IgD-negative memory B cell (primary cell): ENCODE data around the gene ATP6V1G2. TPM values are rescaled to one million over a fixed set of nuclear protein-coding genes. Genes with fewer than 3 reads are reported as not detected.
"Not testable (repeated sequence)": the region's sequence is repeated elsewhere in the genome, so short reads cannot be mapped to it uniquely, and the experiment has no call there.

ENCODE experiments used
- H3K27ac Mint-ChIP-seq, 3 donors: one replicate each; pipeline ENCODE4 v1.8.0; 2020 to 2022; ENCODE audit warnings: mild to moderate bottlenecking in 3 of 3, mixed read lengths in 3 of 3, moderate library complexity in 1 of 3
- H3K27me3 Mint-ChIP-seq: one replicate; pipeline ENCODE4 v1.8.0; 2021; ENCODE audit warnings: mixed read lengths
- H3K36me3 Mint-ChIP-seq: one replicate; pipeline ENCODE4 v1.8.0; 2020; ENCODE audit warnings: mild to moderate bottlenecking, mixed read lengths
- H3K4me1 Mint-ChIP-seq, 3 donors: one replicate each; pipeline ENCODE4 v1.8.0; 2020 to 2022; ENCODE audit warnings: mixed read lengths in 3 of 3, mild to moderate bottlenecking in 1 of 3
- H3K4me3 Mint-ChIP-seq, 4 donors: one replicate each; pipeline ENCODE4 v1.8.0; 2020 to 2022; ENCODE audit warnings: mild to moderate bottlenecking in 4 of 4, mixed read lengths in 4 of 4, moderate library complexity in 3 of 4
- H3K9me3 Mint-ChIP-seq, 3 donors: one replicate each; pipeline ENCODE4 v1.8.0; 2020 to 2021; ENCODE audit warnings: mixed read lengths in 3 of 3, mild to moderate bottlenecking in 1 of 3
- polyA plus RNA-seq: library from polyadenylated mRNA; unstranded; fragments of 300-500 nt; fragmentation: Illumina TruSeq; gene quantifications from one replicate; pipeline ENCODE4 v1.2.3, GENCODE V29; 2021

ATP6V1G2 gene
- polyA plus RNA-seq, 1 donor from 2014 or later, result 0.53 TPM

DNA sequence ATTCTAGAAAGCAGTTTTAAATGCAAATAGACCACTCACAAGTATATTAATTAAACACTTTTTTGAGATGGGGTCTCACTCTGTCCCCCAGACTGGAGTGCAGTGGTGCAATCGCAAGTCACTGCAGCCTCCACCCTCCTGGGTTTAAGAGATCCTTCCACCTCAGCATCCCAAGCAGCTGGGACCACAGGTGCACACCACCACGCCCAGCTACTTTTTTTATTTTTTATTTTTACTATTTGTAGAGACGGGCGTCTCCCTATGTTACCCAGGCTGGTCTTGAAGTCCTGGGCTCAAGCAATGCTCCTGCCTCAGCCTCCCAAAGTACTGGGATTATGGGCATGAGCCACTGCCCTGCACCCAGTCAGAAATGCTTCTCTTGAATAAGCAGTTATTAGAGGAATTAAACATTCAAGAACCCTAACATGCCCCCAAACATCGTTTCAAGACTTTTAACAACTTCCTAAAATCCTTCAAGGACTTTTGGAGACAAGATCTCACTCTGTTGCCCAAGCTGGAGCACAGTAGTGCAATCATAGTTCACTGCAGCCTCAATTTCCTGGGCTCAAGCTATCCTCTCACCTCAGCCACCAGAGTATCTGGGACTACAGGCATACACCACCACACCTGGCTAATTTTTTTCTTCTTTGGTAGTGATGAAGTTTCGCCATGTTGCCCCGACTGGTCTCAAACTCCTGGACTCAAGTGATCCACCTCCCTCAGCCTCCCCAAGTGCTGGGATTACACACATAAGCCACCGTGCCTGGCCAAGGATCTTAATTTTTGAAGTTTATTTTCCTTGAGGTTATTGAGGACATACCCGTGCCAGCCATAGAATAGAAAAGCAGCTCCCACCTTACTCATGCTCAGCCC is 14.4 kb downstream of the ATP6V1G2 start:
- H3K4me3 Mint-ChIP-seq, result peak overlapping the region in 1 of 4 donors; percentile 23
- H3K9me3 Mint-ChIP-seq, result no peaks in the 10 kb centered on the region
- no peaks in the 10 kb centered on the region for H3K36me3 Mint-ChIP-seq
- H3K27ac Mint-ChIP-seq, result peak overlapping the region in 2 of 3 donors; percentile 10 to 43
- H3K4me1 Mint-ChIP-seq, result peaks cover 0 to 9% (median 6%) of the 10 kb centered on the region in 3 donors
- H3K27me3 Mint-ChIP-seq, result no peaks in the 10 kb centered on the region

DNA sequence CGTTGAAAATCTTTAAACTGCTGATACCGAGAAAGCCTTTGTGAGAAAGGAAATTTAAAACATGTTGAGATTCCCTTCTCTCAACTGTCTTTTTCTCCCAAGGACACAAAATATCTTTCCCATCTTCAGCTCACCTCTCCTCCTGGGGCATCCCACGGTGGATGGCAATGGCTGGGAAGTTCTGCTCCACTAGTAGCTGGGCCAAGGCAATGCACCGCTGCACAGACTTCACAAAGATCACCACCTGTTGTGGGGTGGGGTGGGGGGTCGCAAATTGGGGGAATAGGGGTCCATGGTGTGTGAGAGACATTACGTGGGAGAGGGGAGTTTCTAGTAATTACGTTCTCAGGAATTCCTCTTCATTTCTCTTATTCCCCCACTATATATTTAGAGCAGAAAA is 15.2 kb downstream of the ATP6V1G2 start:
- Mint-ChIP-seq H3K27ac (no peak overlapping the region), H3K27me3 (no peaks in the 10 kb centered on the region), H3K9me3 (no peaks in the 10 kb centered on the region), H3K4me3 (no peak overlapping the region), H3K36me3 (no peaks in the 10 kb centered on the region), H3K4me1 (peaks cover 0 to 8% (median 5%) of the 10 kb centered on the region in 3 donors)

DNA sequence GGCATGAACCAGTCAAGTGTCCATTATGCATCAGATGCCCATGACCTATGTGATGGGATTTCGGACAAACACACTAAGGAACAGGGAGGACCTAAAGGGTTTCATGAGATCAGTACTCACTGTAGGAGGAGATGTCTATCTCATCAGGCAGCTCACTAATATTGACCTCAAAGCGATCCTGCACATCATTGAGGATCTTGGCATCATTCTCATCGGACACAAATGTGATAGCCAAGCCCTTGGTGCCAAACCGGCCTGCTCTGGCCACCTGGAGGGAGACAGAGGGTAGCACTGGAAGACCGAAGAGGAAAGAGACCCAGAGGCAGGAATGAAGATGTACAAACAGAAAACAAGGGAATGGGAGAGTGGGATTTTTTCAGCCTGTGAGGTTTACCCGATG is 15.7 kb downstream of the ATP6V1G2 start:
- H3K4me3 Mint-ChIP-seq, result no peak overlapping the region

DNA sequence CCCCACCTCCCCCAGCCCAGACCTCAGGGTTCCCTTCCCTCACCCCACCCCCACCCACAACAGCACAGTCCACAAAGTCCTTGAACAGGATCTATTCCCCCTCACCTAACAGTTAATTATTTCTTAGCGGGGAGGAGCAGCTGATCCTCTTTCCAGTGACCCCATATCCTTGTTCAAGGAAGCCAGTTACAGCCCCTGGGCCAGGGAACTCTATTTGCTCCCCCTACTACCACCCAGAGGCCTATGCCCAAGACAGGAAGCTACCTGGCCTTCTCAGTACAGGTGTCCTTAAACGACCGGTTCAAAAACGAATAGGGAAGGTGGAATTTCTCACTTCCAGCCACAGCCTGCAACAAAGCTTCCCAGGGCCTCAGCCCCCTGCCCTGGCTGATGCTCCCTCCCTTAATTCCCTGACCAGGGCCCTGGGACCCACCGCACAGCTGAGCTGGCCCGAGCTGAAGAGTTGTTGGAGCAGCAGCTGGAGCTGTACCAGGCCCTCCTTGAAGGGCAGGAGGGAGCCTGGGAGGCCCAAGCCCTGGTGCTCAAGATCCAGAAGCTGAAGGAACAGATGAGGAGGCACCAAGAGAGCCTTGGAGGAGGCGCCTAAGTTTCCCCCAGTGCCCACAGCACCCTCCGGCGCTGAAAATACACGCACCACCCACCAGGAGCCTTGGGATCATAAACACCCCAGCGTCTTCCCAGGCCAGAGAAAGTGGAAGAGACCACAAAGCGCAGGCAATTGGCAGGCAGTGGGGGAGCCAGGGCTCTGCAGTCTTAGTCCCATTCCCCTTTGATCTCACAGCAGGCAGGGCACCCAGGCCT is 16.9 kb downstream of the ATP6V1G2 start:
- Mint-ChIP-seq H3K27me3 (no peaks in the 10 kb centered on the region), H3K27ac (no peak overlapping the region), H3K36me3 (no peaks in the 10 kb centered on the region), H3K9me3 (no peaks in the 10 kb centered on the region), H3K4me3 (no peak overlapping the region), H3K4me1 (peaks cover 0 to 5% (median 4%) of the 10 kb centered on the region in 3 donors)

More for the DNA sequence above, 15.7 kb downstream of the ATP6V1G2 start:
- H3K36me3 Mint-ChIP-seq, result no peaks in the 10 kb centered on the region
- H3K27me3 Mint-ChIP-seq, result no peaks in the 10 kb centered on the region
- peak overlapping the region in 1 of 3 donors; percentile 57 for H3K27ac Mint-ChIP-seq
- no peaks in the 10 kb centered on the region for H3K9me3 Mint-ChIP-seq
- peaks cover 0 to 5% (median 4%) of the 10 kb centered on the region in 3 donors for H3K4me1 Mint-ChIP-seq

DNA sequence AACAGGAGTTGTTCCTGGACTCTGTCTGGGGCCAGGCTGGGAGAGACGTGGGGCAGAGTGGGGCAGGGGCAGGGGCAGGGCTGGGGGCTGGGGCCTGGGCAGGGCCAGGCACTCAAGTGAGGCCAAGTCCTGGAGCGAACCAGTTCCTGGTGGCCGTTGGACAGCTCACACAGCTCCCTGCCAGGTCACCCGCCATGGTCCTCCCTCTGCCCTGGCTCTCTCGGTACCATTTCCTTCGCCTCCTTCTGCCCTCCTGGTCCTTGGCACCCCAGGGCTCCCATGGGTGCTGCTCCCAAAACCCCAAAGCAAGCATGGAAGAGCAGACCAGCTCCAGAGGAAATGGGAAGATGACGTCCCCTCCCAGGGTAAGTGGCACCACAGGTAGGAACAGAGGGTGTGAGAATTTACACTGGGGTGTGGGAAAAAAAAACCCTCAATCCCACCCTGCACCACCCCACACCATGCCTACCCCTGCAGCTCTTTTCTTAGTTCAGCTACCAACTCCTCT is 17.5 kb downstream of the ATP6V1G2 start, which contains the start of gene MCCD1:
MCCD1 (plus strand) TSS at position 142 of the 508 bp plus-strand sequence; CDS start at position 195, 53 bp downstream.
- Mint-ChIP-seq H3K27ac (no peak within 1 kb of the TSS), H3K9me3 (no peaks in the 10 kb centered on the region), H3K4me1 (peaks cover 0 to 5% (median 4%) of the 10 kb centered on the region in 3 donors), H3K36me3 (no peaks in the 10 kb centered on the region), H3K27me3 (no peaks in the 10 kb centered on the region), H3K4me3 (no peak within 1 kb of the TSS)

DNA sequence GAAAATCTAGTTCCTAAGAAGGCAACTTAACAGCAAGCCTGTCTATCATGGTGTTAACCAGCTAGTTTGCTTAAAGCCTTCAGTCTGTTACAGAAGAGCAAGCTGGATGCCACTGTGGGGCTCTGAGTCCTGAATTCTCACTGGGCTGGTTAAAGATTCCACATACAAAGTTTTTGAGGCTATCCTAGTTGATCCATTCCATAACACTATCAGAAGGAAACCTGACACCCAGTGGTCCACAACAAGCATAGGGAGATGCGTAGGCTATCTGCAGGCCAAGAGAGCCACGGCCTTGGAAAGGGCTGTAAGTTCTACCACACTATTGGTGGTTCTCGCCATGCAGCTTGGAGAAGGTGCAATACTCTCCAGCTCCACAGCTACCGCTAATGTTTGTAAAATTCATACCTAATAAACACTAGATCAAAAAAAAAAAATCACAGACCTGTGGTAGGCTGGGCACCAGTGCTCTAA is 18.1 kb downstream of the ATP6V1G2 start:
- no peaks in the 10 kb centered on the region for H3K9me3 Mint-ChIP-seq
- H3K36me3 Mint-ChIP-seq, result no peaks in the 10 kb centered on the region
- no peak overlapping the region for H3K4me3 Mint-ChIP-seq
- no peaks in the 10 kb centered on the region for H3K27me3 Mint-ChIP-seq
- peaks cover 0 to 4% (median 4%) of the 10 kb centered on the region in 3 donors for H3K4me1 Mint-ChIP-seq
- H3K27ac Mint-ChIP-seq, result no peak overlapping the region

DNA sequence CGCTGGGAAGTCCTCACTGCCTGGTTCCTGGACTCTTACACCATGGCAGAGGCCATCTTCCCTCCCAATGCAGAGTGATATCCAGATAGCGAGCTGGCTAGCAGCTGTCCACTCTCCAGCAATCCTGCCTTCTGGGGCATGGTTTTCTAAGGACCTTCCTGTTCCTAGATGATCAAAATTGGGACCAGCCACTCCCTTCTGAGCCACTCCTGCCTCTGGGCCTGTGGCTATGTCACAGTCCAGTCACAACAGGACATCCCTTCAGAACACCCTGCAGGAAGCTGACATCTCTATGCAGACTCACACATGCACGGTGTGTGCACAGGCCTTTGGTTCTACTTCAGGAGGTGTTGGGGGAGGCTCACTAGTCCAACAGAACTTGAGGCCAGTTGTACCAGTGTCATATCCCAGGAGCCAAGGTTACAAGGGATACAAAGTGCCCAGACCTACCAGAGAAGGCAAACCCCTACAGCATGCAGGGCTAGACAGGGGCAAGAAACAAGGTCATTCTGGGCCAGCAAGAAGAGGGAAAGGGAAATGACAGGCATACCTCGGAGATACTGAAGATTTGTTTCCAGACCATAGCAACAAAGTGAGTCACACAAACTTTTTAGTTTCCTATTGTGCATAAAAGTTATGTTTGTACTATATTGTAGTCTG is 20.3 kb downstream of the ATP6V1G2 start:
- H3K27ac Mint-ChIP-seq, result no peak overlapping the region
- no peaks in the 10 kb centered on the region for H3K36me3 Mint-ChIP-seq
- H3K4me1 Mint-ChIP-seq, result peaks cover 0 to 4% (median 1%) of the 10 kb centered on the region in 3 donors
- no peaks in the 10 kb centered on the region for H3K9me3 Mint-ChIP-seq
- H3K27me3 Mint-ChIP-seq, result no peaks in the 10 kb centered on the region
- no peak overlapping the region for H3K4me3 Mint-ChIP-seq

DNA sequence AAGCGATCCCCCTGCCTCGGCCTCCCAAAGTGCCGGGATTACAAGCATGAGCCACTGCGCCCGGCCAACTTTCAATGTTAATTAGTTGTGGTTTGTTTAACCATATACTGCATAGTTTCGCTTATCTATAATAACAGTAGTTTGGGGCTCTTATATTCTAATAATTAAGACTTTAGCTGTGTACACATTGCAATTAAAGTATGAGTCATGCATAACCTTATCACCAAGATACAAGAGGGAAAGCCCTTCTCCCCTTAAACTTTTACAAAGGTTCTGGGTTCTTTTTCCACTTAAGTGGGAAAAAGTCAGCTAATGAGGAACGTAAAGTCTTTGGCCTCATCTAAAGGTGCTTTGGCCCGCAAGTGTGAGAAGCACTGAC is 20.9 kb downstream of the ATP6V1G2 start:
- no peaks in the 10 kb centered on the region for H3K27me3 Mint-ChIP-seq
- peak overlapping the region in 1 of 3 donors; percentile 16 for H3K27ac Mint-ChIP-seq
- H3K9me3 Mint-ChIP-seq, result no peaks in the 10 kb centered on the region
- peaks cover 0 to 4% (median 0%) of the 10 kb centered on the region in 3 donors for H3K4me1 Mint-ChIP-seq
- H3K4me3 Mint-ChIP-seq, result no peak overlapping the region
- H3K36me3 Mint-ChIP-seq, result no peaks in the 10 kb centered on the region

DNA sequence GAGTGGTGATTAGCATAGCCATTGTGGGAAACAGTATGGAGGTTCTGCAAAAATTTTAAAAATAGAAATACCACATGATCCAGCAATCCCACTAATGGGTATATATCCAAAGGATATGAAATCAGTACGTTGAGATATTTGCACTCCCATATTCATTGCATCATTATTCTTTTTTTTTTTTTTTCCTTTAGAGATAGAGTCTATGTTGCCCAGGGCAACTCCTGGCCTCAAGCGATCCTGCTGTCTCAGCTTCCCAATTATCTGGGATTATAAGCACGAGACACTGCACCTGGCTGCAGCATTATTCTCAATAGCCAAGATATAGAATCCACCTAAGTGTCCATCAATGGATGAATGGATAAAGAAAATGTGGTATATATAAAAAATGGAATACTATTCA is 24.6 kb downstream of the ATP6V1G2 start:
- Mint-ChIP-seq H3K27me3 (no peaks in the 10 kb centered on the region), H3K4me1 (no peaks in the 10 kb centered on the region), H3K9me3 (no peaks in the 10 kb centered on the region), H3K27ac (no peak overlapping the region), H3K4me3 (no peak overlapping the region), H3K36me3 (no peaks in the 10 kb centered on the region)

DNA sequence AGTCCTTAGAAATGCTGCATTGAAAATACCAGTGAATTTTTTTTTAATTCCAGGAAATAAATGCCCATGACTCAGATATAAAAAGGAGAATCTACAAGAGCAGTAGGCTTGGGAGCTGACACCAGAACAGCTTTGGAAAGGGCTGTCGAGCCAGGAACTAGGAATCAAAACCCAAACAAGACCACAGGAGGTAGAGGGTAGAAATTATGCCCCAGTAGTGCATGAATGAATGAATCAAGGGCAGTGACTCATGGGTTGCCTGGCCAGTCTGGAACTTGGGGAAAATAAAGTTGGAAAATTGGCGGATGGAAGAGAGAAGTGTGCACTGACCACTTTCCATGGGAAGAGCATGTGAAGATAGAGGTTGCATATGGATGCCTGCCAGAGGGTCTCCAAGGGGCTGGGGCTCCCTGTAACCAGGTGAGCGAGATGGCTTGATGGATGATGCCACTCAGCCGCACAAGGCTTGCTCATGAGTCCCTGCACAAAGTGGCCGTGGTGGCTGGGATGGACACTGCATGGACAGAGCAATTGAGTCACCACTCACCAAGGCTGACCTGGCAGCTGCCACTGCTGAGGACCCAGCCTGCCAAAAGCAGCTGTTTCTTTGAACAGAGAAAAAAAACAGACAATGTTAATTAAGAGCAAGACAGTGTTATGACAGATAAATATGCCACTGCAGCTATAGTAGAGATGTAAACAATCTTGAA is 32.8 kb downstream of the ATP6V1G2 start:
- H3K4me3 Mint-ChIP-seq, result no peak overlapping the region
- no peaks in the 10 kb centered on the region for H3K27me3 Mint-ChIP-seq
- no peak overlapping the region for H3K27ac Mint-ChIP-seq
- no peaks in the 10 kb centered on the region for H3K4me1 Mint-ChIP-seq
- peaks cover 4% of the 10 kb centered on the region for H3K36me3 Mint-ChIP-seq
- no peaks in the 10 kb centered on the region for H3K9me3 Mint-ChIP-seq

DNA sequence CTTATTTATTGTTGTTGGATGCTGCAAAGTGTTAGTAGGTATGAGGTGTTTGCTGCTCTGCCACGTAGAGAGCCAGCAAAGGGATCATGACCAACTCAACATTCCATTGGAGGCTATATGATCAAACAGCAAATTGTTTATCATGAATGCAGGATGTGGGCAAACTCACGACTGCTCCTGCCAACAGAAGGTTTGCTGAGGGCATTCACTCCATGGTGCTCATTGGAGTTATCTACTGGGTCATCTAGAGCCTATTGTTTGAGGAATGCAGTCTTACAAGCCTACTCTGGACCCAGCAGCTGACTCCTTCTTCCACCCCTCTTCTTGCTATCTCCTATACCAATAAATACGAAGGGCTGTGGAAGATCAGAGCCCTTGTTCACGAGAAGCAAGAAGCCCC is 36.4 kb downstream of the ATP6V1G2 start:
- peaks cover 0 to 2% (median under 1%) of the 10 kb centered on the region in 3 donors for H3K4me1 Mint-ChIP-seq
- no peaks in the 10 kb centered on the region for H3K9me3 Mint-ChIP-seq
- no peak overlapping the region for H3K4me3 Mint-ChIP-seq
- no peak overlapping the region for H3K27ac Mint-ChIP-seq
- no peaks in the 10 kb centered on the region for H3K27me3 Mint-ChIP-seq
- H3K36me3 Mint-ChIP-seq, result peaks cover 4% of the 10 kb centered on the region

DNA sequence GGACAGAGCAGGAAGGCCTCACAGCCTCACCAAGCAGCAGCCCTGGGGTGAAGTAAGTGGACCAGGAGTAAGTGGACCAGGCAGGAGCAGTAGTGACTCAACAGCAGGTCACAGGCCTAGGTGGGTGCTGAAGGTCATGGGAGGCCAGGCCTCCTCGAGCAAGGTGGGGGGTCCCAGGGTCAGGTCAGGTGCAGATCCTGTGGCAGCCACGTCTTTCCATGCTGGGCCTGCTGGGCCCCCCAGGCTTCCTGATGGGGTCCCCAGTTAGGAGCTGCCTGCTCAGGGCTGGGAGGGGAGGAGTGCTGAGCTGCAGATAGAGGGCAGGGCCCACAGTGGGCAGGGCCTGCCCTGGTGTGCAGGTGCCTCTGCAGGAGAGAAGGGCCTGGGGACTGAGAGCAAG is 37.4 kb downstream of the ATP6V1G2 start:
- H3K4me3 Mint-ChIP-seq, H3K36me3 Mint-ChIP-seq, H3K27ac Mint-ChIP-seq, H3K9me3 Mint-ChIP-seq, H3K27me3 Mint-ChIP-seq, H3K4me1 Mint-ChIP-seq: not testable (repeated sequence)

DNA sequence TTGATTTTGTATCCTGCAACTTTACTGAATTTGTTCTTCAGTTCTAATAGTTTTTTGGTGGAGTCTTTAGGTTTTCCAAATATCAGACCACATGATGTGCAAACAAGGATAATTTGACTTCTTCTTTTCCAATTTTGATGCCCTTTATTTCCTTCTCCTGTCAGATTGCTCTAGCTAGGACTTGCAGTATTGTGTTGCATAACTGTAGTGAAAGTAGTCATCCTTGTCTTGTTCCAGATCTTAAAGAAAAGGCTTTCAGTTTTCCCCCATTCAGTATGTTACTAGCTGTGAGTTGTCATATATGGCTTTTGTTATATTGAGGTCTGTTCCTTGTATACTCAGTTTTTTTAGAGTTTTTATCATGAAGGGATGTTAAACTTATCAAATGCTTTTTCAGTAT is 43.8 kb downstream of the ATP6V1G2 start:
- Mint-ChIP-seq H3K4me1 (peaks cover 34 to 41% (median 35%) of the 10 kb centered on the region in 3 donors), H3K36me3 (peaks cover 1% of the 10 kb centered on the region), H3K27ac (peak overlapping the region in 1 of 3 donors; percentile 8), H3K4me3 (peak overlapping the region in 1 of 4 donors; percentile 50), H3K9me3 (no peaks in the 10 kb centered on the region), H3K27me3 (no peaks in the 10 kb centered on the region)

DNA sequence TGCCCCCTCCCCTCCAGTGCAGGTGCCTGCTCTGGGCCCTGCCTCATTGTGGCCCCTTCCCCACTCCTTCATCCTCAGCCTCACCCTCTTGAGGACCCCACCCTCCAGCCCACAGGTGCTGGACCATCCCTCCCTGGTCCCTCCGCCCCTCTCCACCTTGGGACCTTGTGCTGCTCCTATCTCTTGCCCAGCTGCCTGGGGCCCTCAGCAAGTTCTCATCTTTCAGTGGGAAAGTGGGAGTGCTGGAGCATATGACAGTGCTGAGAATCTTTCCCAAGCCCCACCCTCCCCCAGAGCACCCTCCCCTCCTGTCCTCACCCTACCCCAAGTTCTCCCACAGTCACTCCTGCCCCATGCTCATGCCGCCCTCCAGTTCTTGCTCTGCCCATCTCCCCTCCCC is 46.8 kb downstream of the ATP6V1G2 start:
- peaks cover 48 to 58% (median 50%) of the 10 kb centered on the region in 3 donors for H3K4me1 Mint-ChIP-seq
- not testable (repeated sequence) for H3K27me3 Mint-ChIP-seq, H3K36me3 Mint-ChIP-seq, H3K9me3 Mint-ChIP-seq, H3K27ac Mint-ChIP-seq
- peak overlapping the region in 3 of 4 donors; percentile 79 to 82 (median 79) for H3K4me3 Mint-ChIP-seq
